ENCODE results near the gene TRPC4.

TRPC4 gene

DNA sequence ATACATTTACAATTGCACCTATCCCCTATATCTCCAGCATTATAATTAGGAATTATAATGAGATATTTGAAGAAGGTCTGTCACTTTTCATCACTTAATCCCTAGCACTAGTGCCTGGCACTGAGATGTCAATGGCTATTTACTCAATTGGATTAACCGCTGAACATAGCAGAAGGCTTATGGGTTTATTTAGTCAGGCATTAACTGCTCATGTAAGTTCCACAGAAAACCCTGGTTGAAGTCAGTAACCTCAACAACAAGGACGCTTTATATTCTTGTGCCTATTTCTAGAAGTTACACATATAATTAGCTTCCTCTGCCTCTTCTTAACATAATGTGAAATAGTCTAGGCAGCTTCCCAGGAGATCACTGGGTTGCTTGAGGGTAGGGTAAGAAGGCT is 163.5 kb downstream of the TRPC4 start:
- H3K9me3 ChIP-seq (replicated peaks; ENCODE audit: insufficient read depth, low read length), result no peaks in the 10 kb centered on the region
- no peaks in the 10 kb centered on the region for H4K20me1 ChIP-seq (ENCODE audit: insufficient read depth, low read length)
- no peak overlapping the region for H3K4me3 ChIP-seq (ENCODE audit: low read length)
- H3K79me2 ChIP-seq (ENCODE audit: low read length), result no peaks in the 10 kb centered on the region
- H2AFZ ChIP-seq (ENCODE audit: low read length), result no peak overlapping the region
- no peak overlapping the region for H3K4me2 ChIP-seq (ENCODE audit: low read depth, low read length)
- no peaks in the 10 kb centered on the region for H3K4me1 ChIP-seq (ENCODE audit: low read length)
- H3F3A ChIP-seq (ENCODE audit: insufficient read depth, low read length), result no peaks in the 10 kb centered on the region
- no peaks in the 10 kb centered on the region for H3K36me3 ChIP-seq (replicated peaks; ENCODE audit: insufficient read depth, low read length)
- no peak overlapping the region for H3K27ac ChIP-seq (ENCODE audit: low read length)
- no peak for TF ChIP-seq EZH2 (optimal IDR thresholded peaks at IDR 0.05; ENCODE audit: low read depth, low read length)
- TF ChIP-seq, protein P1, sequence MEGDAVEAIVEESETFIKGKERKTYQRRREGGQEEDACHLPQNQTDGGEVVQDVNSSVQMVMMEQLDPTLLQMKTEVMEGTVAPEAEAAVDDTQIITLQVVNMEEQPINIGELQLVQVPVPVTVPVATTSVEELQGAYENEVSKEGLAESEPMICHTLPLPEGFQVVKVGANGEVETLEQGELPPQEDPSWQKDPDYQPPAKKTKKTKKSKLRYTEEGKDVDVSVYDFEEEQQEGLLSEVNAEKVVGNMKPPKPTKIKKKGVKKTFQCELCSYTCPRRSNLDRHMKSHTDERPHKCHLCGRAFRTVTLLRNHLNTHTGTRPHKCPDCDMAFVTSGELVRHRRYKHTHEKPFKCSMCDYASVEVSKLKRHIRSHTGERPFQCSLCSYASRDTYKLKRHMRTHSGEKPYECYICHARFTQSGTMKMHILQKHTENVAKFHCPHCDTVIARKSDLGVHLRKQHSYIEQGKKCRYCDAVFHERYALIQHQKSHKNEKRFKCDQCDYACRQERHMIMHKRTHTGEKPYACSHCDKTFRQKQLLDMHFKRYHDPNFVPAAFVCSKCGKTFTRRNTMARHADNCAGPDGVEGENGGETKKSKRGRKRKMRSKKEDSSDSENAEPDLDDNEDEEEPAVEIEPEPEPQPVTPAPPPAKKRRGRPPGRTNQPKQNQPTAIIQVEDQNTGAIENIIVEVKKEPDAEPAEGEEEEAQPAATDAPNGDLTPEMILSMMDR (IDR thresholded peaks at IDR 0.05; ENCODE audit: low read length), result no peak
- TF ChIP-seq EZH2phosphoT487 (IDR thresholded peaks at IDR 0.05; ENCODE audit: low read length), result no peak
- H3K27me3 ChIP-seq (replicated peaks; ENCODE audit: insufficient read depth, low read length), result no peaks in the 10 kb centered on the region
- DNase-seq, result no peak
- H3K9ac ChIP-seq (ENCODE audit: low read length), result no peak overlapping the region
- no peaks in the 10 kb centered on the region for H3K9me2 ChIP-seq (replicated peaks; ENCODE audit: insufficient read depth, low read length)

DNA sequence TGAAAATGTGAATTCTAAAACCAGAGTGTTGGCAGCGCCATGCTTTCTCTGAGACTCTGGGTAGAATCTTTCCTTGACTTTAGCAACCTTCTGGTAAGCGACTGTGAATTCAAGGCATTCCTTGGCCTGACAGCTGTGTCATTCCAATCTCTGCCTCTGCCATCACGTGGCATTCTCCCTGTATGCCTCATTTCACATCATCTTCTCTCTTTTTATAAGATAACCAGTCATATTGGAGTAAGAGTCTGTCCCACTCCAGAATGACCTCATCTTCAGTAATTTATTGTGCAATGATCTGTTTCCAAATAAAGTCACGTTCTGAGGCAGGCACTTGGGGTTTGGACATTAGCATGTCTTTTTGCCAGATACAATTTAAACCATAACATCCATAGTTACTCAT is 167.6 kb downstream of the TRPC4 start:
- no peak for TF ChIP-seq EZH2 (optimal IDR thresholded peaks at IDR 0.05; ENCODE audit: low read depth, low read length)
- TF ChIP-seq EZH2phosphoT487 (IDR thresholded peaks at IDR 0.05; ENCODE audit: low read length), result no peak
- no peak overlapping the region for H3K4me2 ChIP-seq (ENCODE audit: low read depth, low read length)
- no peaks in the 10 kb centered on the region for H4K20me1 ChIP-seq (ENCODE audit: insufficient read depth, low read length)
- H2AFZ ChIP-seq (ENCODE audit: low read length), result no peak overlapping the region
- no peaks in the 10 kb centered on the region for H3K9me3 ChIP-seq (replicated peaks; ENCODE audit: insufficient read depth, low read length)
- H3K79me2 ChIP-seq (ENCODE audit: low read length), result no peaks in the 10 kb centered on the region
- no peaks in the 10 kb centered on the region for H3K4me1 ChIP-seq (ENCODE audit: low read length)
- no peak overlapping the region for H3K27ac ChIP-seq (ENCODE audit: low read length)
- H3K4me3 ChIP-seq (ENCODE audit: low read length), result no peak overlapping the region
- no peaks in the 10 kb centered on the region for H3F3A ChIP-seq (ENCODE audit: insufficient read depth, low read length)
- no peak for DNase-seq
- no peak overlapping the region for H3K9ac ChIP-seq (ENCODE audit: low read length)
- H3K36me3 ChIP-seq (replicated peaks; ENCODE audit: insufficient read depth, low read length), result no peaks in the 10 kb centered on the region
- no peaks in the 10 kb centered on the region for H3K27me3 ChIP-seq (replicated peaks; ENCODE audit: insufficient read depth, low read length)
- no peaks in the 10 kb centered on the region for H3K9me2 ChIP-seq (replicated peaks; ENCODE audit: insufficient read depth, low read length)

DNA sequence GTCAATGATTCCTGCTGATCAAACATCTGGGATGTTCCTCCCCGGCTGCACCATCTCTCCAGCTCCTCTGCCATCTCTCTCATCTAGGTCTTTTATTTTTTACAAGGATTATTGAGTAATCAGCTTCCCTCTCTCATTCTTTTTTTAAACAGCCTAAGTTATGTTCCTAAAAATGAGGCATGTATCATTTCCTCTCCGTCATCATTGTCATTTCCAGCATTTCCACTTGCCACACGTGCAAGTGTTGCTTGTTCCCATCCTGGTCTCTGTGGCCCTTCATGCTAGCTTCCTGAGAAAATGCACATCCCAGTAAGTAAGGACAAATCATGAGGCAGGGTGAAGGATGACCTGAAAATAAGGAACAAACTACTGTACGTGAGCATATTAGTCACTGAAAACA is 168.3 kb downstream of the TRPC4 start:
- Histone ChIP-seq H3K9me2 (replicated peaks; ENCODE audit: insufficient read depth, low read length) (no peaks in the 10 kb centered on the region), H3K4me1 (ENCODE audit: low read length) (no peaks in the 10 kb centered on the region), H3F3A (ENCODE audit: insufficient read depth, low read length) (no peaks in the 10 kb centered on the region), H3K27me3 (replicated peaks; ENCODE audit: insufficient read depth, low read length) (no peaks in the 10 kb centered on the region), H3K4me2 (ENCODE audit: low read depth, low read length) (no peak overlapping the region), H4K20me1 (ENCODE audit: insufficient read depth, low read length) (no peaks in the 10 kb centered on the region), H3K36me3 (replicated peaks; ENCODE audit: insufficient read depth, low read length) (no peaks in the 10 kb centered on the region), H3K9ac (ENCODE audit: low read length) (no peak overlapping the region), H3K79me2 (ENCODE audit: low read length) (no peaks in the 10 kb centered on the region), H3K27ac (ENCODE audit: low read length) (no peak overlapping the region), H3K9me3 (replicated peaks; ENCODE audit: insufficient read depth, low read length) (no peaks in the 10 kb centered on the region), H2AFZ (ENCODE audit: low read length) (no peak overlapping the region), H3K4me3 (ENCODE audit: low read length) (no peak overlapping the region)
- DNase-seq, result no peak
- TF ChIP-seq EZH2 (optimal IDR thresholded peaks at IDR 0.05; ENCODE audit: low read depth, low read length) (no peak), EZH2phosphoT487 (IDR thresholded peaks at IDR 0.05; ENCODE audit: low read length) (no peak)
- TF ChIP-seq, protein P1 (IDR thresholded peaks at IDR 0.05; ENCODE audit: low read length), result no peak

DNA sequence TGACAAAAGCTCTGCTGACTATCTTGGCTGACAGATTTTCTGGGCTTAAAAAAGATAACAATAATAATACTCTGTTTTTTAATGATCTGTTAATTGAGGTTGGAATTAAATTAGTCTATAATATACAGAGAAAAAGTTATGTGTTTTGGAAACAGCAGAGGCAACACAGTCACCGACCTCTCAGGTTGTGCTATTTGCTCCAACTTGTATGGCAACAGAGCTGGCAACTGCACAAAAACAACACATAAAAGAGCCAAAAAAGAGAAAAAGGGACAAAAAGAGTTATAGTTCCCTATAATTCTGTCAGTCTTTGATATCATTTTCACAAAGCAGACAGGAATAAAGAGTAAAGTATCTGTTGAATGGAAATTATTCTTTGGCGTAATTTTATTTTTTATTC is 168.7 kb downstream of the TRPC4 start:
- DNase-seq, result no peak
- no peak overlapping the region for H3K4me2 ChIP-seq (ENCODE audit: low read depth, low read length)
- H3K9ac ChIP-seq (ENCODE audit: low read length), result no peak overlapping the region
- H3K9me3 ChIP-seq (replicated peaks; ENCODE audit: insufficient read depth, low read length), result no peaks in the 10 kb centered on the region
- no peaks in the 10 kb centered on the region for H3K4me1 ChIP-seq (ENCODE audit: low read length)
- no peak overlapping the region for H2AFZ ChIP-seq (ENCODE audit: low read length)
- no peak overlapping the region for H3K27ac ChIP-seq (ENCODE audit: low read length)
- no peaks in the 10 kb centered on the region for H3K27me3 ChIP-seq (replicated peaks; ENCODE audit: insufficient read depth, low read length)
- H3K79me2 ChIP-seq (ENCODE audit: low read length), result no peaks in the 10 kb centered on the region
- H3F3A ChIP-seq (ENCODE audit: insufficient read depth, low read length), result no peaks in the 10 kb centered on the region
- H3K36me3 ChIP-seq (replicated peaks; ENCODE audit: insufficient read depth, low read length), result no peaks in the 10 kb centered on the region
- no peaks in the 10 kb centered on the region for H4K20me1 ChIP-seq (ENCODE audit: insufficient read depth, low read length)
- no peaks in the 10 kb centered on the region for H3K9me2 ChIP-seq (replicated peaks; ENCODE audit: insufficient read depth, low read length)
- H3K4me3 ChIP-seq (ENCODE audit: low read length), result no peak overlapping the region
- TF ChIP-seq, protein P1 (IDR thresholded peaks at IDR 0.05; ENCODE audit: low read length), result no peak
- no peak for TF ChIP-seq EZH2phosphoT487 (IDR thresholded peaks at IDR 0.05; ENCODE audit: low read length)

All from MM.1S (cell line).